Activated CD8-positive, alpha-beta memory T cell treated with anti-CD3 and anti-CD28 coated beads, Interleukin-2, amount 10 ng/mL, durations not matched to agents 7 days and 5 days (primary cell): ENCODE data around the gene RHBDF2. TPM values are rescaled to one million over a fixed set of nuclear protein-coding genes. Genes with fewer than 3 reads are reported as not detected.

ENCODE experiments used
- ATAC-seq: fragments of 150-1000 bp; cut with Tn5 transposase; one replicate; pipeline ENCODE4 v1.10.0; 2021; ENCODE audit warnings: moderate library complexity
- CTCF ChIA-PET: fragments of 350-600 bp; sonication (Branson Sonifier 250); formaldehyde crosslinking; loops from one replicate; lab custom pipeline; 2021; ENCODE audit warnings: antibody characterized with exemption; lab: Charles Lee
- DNase-seq: peaks from one replicate; pipeline ENCODE4 v3.0.0-alpha.2; 2020
- H3K27ac Mint-ChIP-seq: one replicate; pipeline ENCODE4 v1.8.0; 2021; ENCODE audit warnings: mild to moderate bottlenecking, mixed read lengths
- H3K27me3 Mint-ChIP-seq: one replicate; pipeline ENCODE4 v1.8.0; 2021; ENCODE audit warnings: mixed read lengths
- H3K36me3 Mint-ChIP-seq: one replicate; pipeline ENCODE4 v1.8.0; 2021; ENCODE audit warnings: mild to moderate bottlenecking, mixed read lengths
- H3K4me1 Mint-ChIP-seq: one replicate; pipeline ENCODE4 v1.8.0; 2021; ENCODE audit warnings: mixed read lengths
- H3K4me3 Mint-ChIP-seq: one replicate; pipeline ENCODE4 v1.8.0; 2021; ENCODE audit warnings: mild to moderate bottlenecking, moderate library complexity, mixed read lengths
- H3K9me3 Mint-ChIP-seq: one replicate; pipeline ENCODE4 v1.8.0; 2022; ENCODE audit warnings: low read depth, mixed read lengths
- total RNA-seq, 2 experiments: library from RNA; stranded (reverse); gene quantifications; one replicate each; pipeline ENCODE4 v1.2.3, GENCODE V29; 2021

RHBDF2 gene
- total RNA-seq, 2 experiments from 2014 or later, result 29.6 to 42.1 TPM

- no peak within 1 kb of the TSS for H3K4me3 Mint-ChIP-seq
- DNase-seq (no peak), ATAC-seq (no peak)
- H3K4me1 Mint-ChIP-seq, result peaks cover 4% of the 10 kb centered on the region
- peaks cover 5% of the 10 kb centered on the region for H3K27me3 Mint-ChIP-seq
- no peaks in the 10 kb centered on the region for H3K9me3 Mint-ChIP-seq
- CTCF ChIA-PET, result interaction anchor here (0.7 to 6.5 kb wide), 12 partner anchors 8 to 156 kb away, joined by 3 to 192 read pairs (median 5); partner anchors contain the start of genes RHBDF2 and UBE2O
- no peak within 1 kb of the TSS for H3K27ac Mint-ChIP-seq
- H3K36me3 Mint-ChIP-seq, result peaks cover 3% of the 10 kb centered on the region
Observed at GRCh38 chr17:76467366-76467765, 33.9 kb downstream of the RHBDF2 start, which contains the start of gene AANAT. Gene AANAT (plus strand): TSS chr17:76467603. CDS start chr17:76468747, 1,144 bp downstream.

- H3K4me1 Mint-ChIP-seq, result peaks cover 4% of the 10 kb centered on the region
- ATAC-seq (no peak), DNase-seq (no peak)
- CTCF ChIA-PET, result interaction anchor here (0.8 to 6.5 kb wide), 12 partner anchors 8 to 157 kb away, joined by 3 to 192 read pairs (median 5); partner anchors contain the start of genes PRCD, RHBDF2 and UBE2O
- H3K9me3 Mint-ChIP-seq, result no peaks in the 10 kb centered on the region
- peaks cover 8% of the 10 kb centered on the region for H3K27me3 Mint-ChIP-seq
- H3K36me3 Mint-ChIP-seq, result peaks cover 3% of the 10 kb centered on the region
- no peak overlapping the region for H3K27ac Mint-ChIP-seq
- no peak overlapping the region for H3K4me3 Mint-ChIP-seq
Observed at GRCh38 chr17:76466775-76467130, 34.5 kb downstream of the RHBDF2 start.

- CTCF ChIA-PET, result interaction anchor here (1.0 to 1.9 kb wide), 6 partner anchors 9 to 54 kb away, joined by 3 to 7 read pairs (median 4); partner anchors contain the start of gene UBE2O
- Mint-ChIP-seq H3K27me3 (peaks cover 10% of the 10 kb centered on the region), H3K36me3 (no peaks in the 10 kb centered on the region), H3K4me1 (peaks cover 4% of the 10 kb centered on the region), H3K9me3 (no peaks in the 10 kb centered on the region), H3K4me3 (no peak overlapping the region), H3K27ac (no peak overlapping the region)
- ATAC-seq (no peak), DNase-seq (no peak)
Observed at GRCh38 chr17:76462556-76463290, 38.5 kb downstream of the RHBDF2 start.

- no peak for ATAC-seq
- Mint-ChIP-seq H3K4me3 (no peak overlapping the region), H3K27ac (no peak overlapping the region), H3K9me3 (no peaks in the 10 kb centered on the region), H3K36me3 (no peaks in the 10 kb centered on the region), H3K4me1 (peaks cover 4% of the 10 kb centered on the region), H3K27me3 (peaks cover 13% of the 10 kb centered on the region)
- DNase-seq, result no peak
- CTCF ChIA-PET, result interaction anchor here (1.0 to 1.9 kb wide), 7 partner anchors 9 to 53 kb away, joined by 3 to 7 read pairs (median 4); partner anchors contain the start of gene UBE2O
Observed at GRCh38 chr17:76461765-76462555, 39.3 kb downstream of the RHBDF2 start.

GRCh38 chr17:76459674-76460073 is 41.5 kb downstream of the RHBDF2 start:
- ATAC-seq, result no peak
- CTCF ChIA-PET, result interaction anchor here (1.0 to 3.5 kb wide), 11 partner anchors 8 to 62 kb away, joined by 3 to 34 read pairs (median 6); partner anchors contain the start of gene AANAT
- Mint-ChIP-seq H3K9me3 (no peaks in the 10 kb centered on the region), H3K4me1 (no peaks in the 10 kb centered on the region), H3K27ac (no peak overlapping the region), H3K27me3 (peaks cover 16% of the 10 kb centered on the region), H3K4me3 (no peak overlapping the region), H3K36me3 (no peaks in the 10 kb centered on the region)
- no peak for DNase-seq

GRCh38 chr17:76458580-76459490 is 42.4 kb downstream of the RHBDF2 start:
- H3K27ac Mint-ChIP-seq, result no peak overlapping the region
- CTCF ChIA-PET, result interaction anchor here (0.7 to 3.5 kb wide), 21 partner anchors 9 to 156 kb away, joined by 3 to 34 read pairs (median 4); partner anchors contain the start of gene AANAT
- ATAC-seq (peak; percentile 25), DNase-seq (no peak)
- H3K27me3 Mint-ChIP-seq, result peaks cover 16% of the 10 kb centered on the region
- no peaks in the 10 kb centered on the region for H3K9me3 Mint-ChIP-seq
- no peaks in the 10 kb centered on the region for H3K36me3 Mint-ChIP-seq
- no peak overlapping the region for H3K4me3 Mint-ChIP-seq
- no peaks in the 10 kb centered on the region for H3K4me1 Mint-ChIP-seq

- H3K27ac Mint-ChIP-seq, result peak overlapping the region; percentile 48
- peaks cover 32% of the 10 kb centered on the region for H3K4me1 Mint-ChIP-seq
- CTCF ChIA-PET, result interaction anchor here (0.6 to 4.0 kb wide), 16 partner anchors 9 to 171 kb away, joined by 3 to 15 read pairs (median 6); partner anchors contain the start of gene AANAT
- H3K27me3 Mint-ChIP-seq, result peaks cover 6% of the 10 kb centered on the region
- H3K36me3 Mint-ChIP-seq, result no peaks in the 10 kb centered on the region
- H3K9me3 Mint-ChIP-seq, result no peaks in the 10 kb centered on the region
- ATAC-seq (no peak), DNase-seq (no peak)
- H3K4me3 Mint-ChIP-seq, result peak overlapping the region; percentile 86
Observed at GRCh38 chr17:76453431-76453743, 47.8 kb downstream of the RHBDF2 start.

GRCh38 chr17:76452660-76453430 is 48.4 kb downstream of the RHBDF2 start, which contains the start of gene UBE2O:
Gene UBE2O (minus strand): TSS chr17:76453152. CDS start chr17:76453141, 11 bp downstream.
- CTCF ChIA-PET, result interaction anchor here (0.6 to 4.0 kb wide), 17 partner anchors 9 to 171 kb away, joined by 3 to 15 read pairs (median 4); partner anchors contain the start of gene AANAT
- peaks cover 6% of the 10 kb centered on the region for H3K27me3 Mint-ChIP-seq
- H3K36me3 Mint-ChIP-seq, result no peaks in the 10 kb centered on the region
- peak within 1 kb of the TSS; percentile 54 for H3K27ac Mint-ChIP-seq
- H3K4me3 Mint-ChIP-seq, result peak within 1 kb of the TSS; percentile 86
- H3K9me3 Mint-ChIP-seq, result no peaks in the 10 kb centered on the region
- DNase-seq (peak; percentile 95), ATAC-seq (peak; percentile 94)
- peaks cover 34% of the 10 kb centered on the region for H3K4me1 Mint-ChIP-seq

- Mint-ChIP-seq H3K27me3 (peaks cover 4% of the 10 kb centered on the region), H3K36me3 (no peaks in the 10 kb centered on the region), H3K27ac (peak overlapping the region; percentile 54), H3K4me3 (peak overlapping the region; percentile 86), H3K9me3 (no peaks in the 10 kb centered on the region), H3K4me1 (peaks cover 40% of the 10 kb centered on the region)
- CTCF ChIA-PET, result interaction anchor here (1.1 to 4.0 kb wide), 13 partner anchors 13 to 172 kb away, joined by 3 to 15 read pairs (median 10); partner anchors contain the start of gene AANAT
- DNase-seq (peak; percentile 47), ATAC-seq (peak; percentile 32)
Observed at GRCh38 chr17:76452127-76452659, 49.0 kb downstream of the RHBDF2 start.

- Mint-ChIP-seq H3K27ac (no peak overlapping the region), H3K4me3 (peak overlapping the region; percentile 86), H3K27me3 (peaks cover 3% of the 10 kb centered on the region), H3K4me1 (peaks cover 46% of the 10 kb centered on the region), H3K36me3 (no peaks in the 10 kb centered on the region), H3K9me3 (no peaks in the 10 kb centered on the region)
- CTCF ChIA-PET, result interaction anchor here (1.1 to 4.0 kb wide), 7 partner anchors 12 to 71 kb away, joined by 3 to 15 read pairs (median 12); no protein-coding TSS in a partner anchor
- DNase-seq, result no peak
- no peak for ATAC-seq
Observed at GRCh38 chr17:76451506-76451905, 49.7 kb downstream of the RHBDF2 start.

GRCh38 chr17:76449126-76449525 is 52.1 kb downstream of the RHBDF2 start:
- no peak for DNase-seq
- Mint-ChIP-seq H3K4me3 (no peak overlapping the region), H3K4me1 (peaks cover 67% of the 10 kb centered on the region), H3K27ac (no peak overlapping the region), H3K9me3 (no peaks in the 10 kb centered on the region), H3K36me3 (no peaks in the 10 kb centered on the region), H3K27me3 (no peaks in the 10 kb centered on the region)
- CTCF ChIA-PET, result interaction anchor here (1.5 to 3.7 kb wide), 3 partner anchors 9 to 41 kb away, joined by 3 to 12 read pairs (median 7); no protein-coding TSS in a partner anchor
- ATAC-seq, result no peak
